Globus pallidus (tissue), 1 donor: ENCODE data around the gene PPARG.
"Not testable (repeated sequence)": the region's sequence is repeated elsewhere in the genome, so short reads cannot be mapped to it uniquely, and the experiment has no call there.

ENCODE experiments used
- DNase-seq: peaks from one replicate; pipeline ENCODE4 v3.0.0-alpha.2; 2015; ENCODE audit warnings: low spot score

PPARG gene

GRCh38 chr3:12279591-12280326 lies 9.1 kb upstream of the PPARG start:
- no peak for DNase-seq

GRCh38 chr3:12280357-12280806 lies 8.5 kb upstream of the PPARG start:
- no peak for DNase-seq

GRCh38 chr3:12284591-12284990 lies 4.3 kb upstream of the PPARG start:
- DNase-seq: no peak

- no peak for DNase-seq
Measured at GRCh38 chr3:12285003-12285555, 3.8 kb upstream of the PPARG start.

- DNase-seq: not testable (repeated sequence)
Measured at GRCh38 chr3:12285779-12286178, 3.1 kb upstream of the PPARG start.

GRCh38 chr3:12286504-12286903 lies 2.4 kb upstream of the PPARG start:
- DNase-seq: no peak

GRCh38 chr3:12286927-12287726 lies 1.7 kb upstream of the PPARG start:
- no peak for DNase-seq

- no peak for DNase-seq
Measured at GRCh38 chr3:12287727-12288181, 1.1 kb upstream of the PPARG start.

- DNase-seq: no peak
Measured at GRCh38 chr3:12289524-12289923, 654 bp downstream of the PPARG start.

- DNase-seq: no peak
Measured at GRCh38 chr3:12292770-12293169, 3.9 kb downstream of the PPARG start.

- DNase-seq: no peak
Measured at GRCh38 chr3:12294885-12295580, 6.2 kb downstream of the PPARG start.

- DNase-seq: no peak
Measured at GRCh38 chr3:12296511-12296910, 7.6 kb downstream of the PPARG start.

GRCh38 chr3:12299026-12299425 lies 10.2 kb downstream of the PPARG start:
- DNase-seq: no peak

- DNase-seq: no peak
Measured at GRCh38 chr3:12300137-12300536, 11.3 kb downstream of the PPARG start.

GRCh38 chr3:12301031-12301430 lies 12.2 kb downstream of the PPARG start:
- no peak for DNase-seq

- no peak for DNase-seq
Measured at GRCh38 chr3:12301513-12301912, 12.6 kb downstream of the PPARG start.

GRCh38 chr3:12302564-12302963 lies 13.7 kb downstream of the PPARG start:
- no peak for DNase-seq

- no peak for DNase-seq
Measured at GRCh38 chr3:12303534-12303933, 14.7 kb downstream of the PPARG start.

GRCh38 chr3:12303993-12304392 lies 15.1 kb downstream of the PPARG start:
- no peak for DNase-seq

GRCh38 chr3:12307136-12307535 lies 18.3 kb downstream of the PPARG start:
- no peak for DNase-seq

GRCh38 chr3:12308517-12308916 lies 19.6 kb downstream of the PPARG start:
- DNase-seq: no peak

- no peak for DNase-seq
Measured at GRCh38 chr3:12309716-12310115, 20.8 kb downstream of the PPARG start.
